HG02973 (cell line): ENCODE results near the gene GLYATL1B.

Experiments
- ATAC-seq: cut with Tn5 transposase; IDR thresholded peaks from one replicate; pipeline ENCODE4 v1.9.1; 2021; ENCODE audit warnings: moderate library complexity; ENCODE audit not compliant: unreplicated experiment

GLYATL1B gene

GRCh38 chr11:59144096-59144495 is 58.0 kb downstream of the GLYATL1B start:
- ATAC-seq, result no peak
